Subcutaneous abdominal adipose tissue (tissue), 5 donors: ENCODE results near the gene RHBDF1.

Source experiments
- H3K27ac ChIP-seq: one replicate; pipeline ENCODE4 v1.7.0; 2013; ENCODE audit warnings: low read depth, mild to moderate bottlenecking, inconsistent platforms, low read length, moderate library complexity
- H3K27me3 ChIP-seq, 5 donors: one replicate each; pipeline ENCODE4 v1.7.0; 2013; ENCODE audit warnings: low read length in 5 of 5, inconsistent platforms in 1 of 5; ENCODE audit not compliant: control insufficient read depth in 5 of 5, insufficient read depth in 4 of 5
- H3K36me3 ChIP-seq, 5 donors: one replicate each; pipeline ENCODE4 v1.7.0; 2013; ENCODE audit warnings: low read length in 5 of 5; ENCODE audit not compliant: control insufficient read depth in 5 of 5, insufficient read depth in 5 of 5
- H3K4me1 ChIP-seq, 5 donors: one replicate each; pipeline ENCODE4 v1.7.0; 2013; ENCODE audit warnings: low read length in 5 of 5, mild to moderate bottlenecking in 3 of 5, moderate library complexity in 1 of 5; ENCODE audit not compliant: control insufficient read depth in 5 of 5, insufficient read depth in 5 of 5
- H3K4me3 ChIP-seq, 5 donors: one replicate each; pipeline ENCODE4 v1.7.0; 2013; ENCODE audit warnings: low read length in 5 of 5, low read depth in 1 of 5
- H3K9ac ChIP-seq, 5 donors: one replicate each; pipeline ENCODE4 v1.7.0; 2013; ENCODE audit warnings: low read length in 5 of 5, mild to moderate bottlenecking in 4 of 5, moderate library complexity in 3 of 5
- H3K9me3 ChIP-seq, 5 donors: one replicate each; pipeline ENCODE4 v1.7.0; 2013; ENCODE audit warnings: low read length in 5 of 5; ENCODE audit not compliant: control insufficient read depth in 5 of 5
- donor health status: healthy.
- donor health status: healthy.
- donor health status: healthy.
- donor health status: healthy.
- donor health status: healthy.

The RHBDF1 gene

DNA sequence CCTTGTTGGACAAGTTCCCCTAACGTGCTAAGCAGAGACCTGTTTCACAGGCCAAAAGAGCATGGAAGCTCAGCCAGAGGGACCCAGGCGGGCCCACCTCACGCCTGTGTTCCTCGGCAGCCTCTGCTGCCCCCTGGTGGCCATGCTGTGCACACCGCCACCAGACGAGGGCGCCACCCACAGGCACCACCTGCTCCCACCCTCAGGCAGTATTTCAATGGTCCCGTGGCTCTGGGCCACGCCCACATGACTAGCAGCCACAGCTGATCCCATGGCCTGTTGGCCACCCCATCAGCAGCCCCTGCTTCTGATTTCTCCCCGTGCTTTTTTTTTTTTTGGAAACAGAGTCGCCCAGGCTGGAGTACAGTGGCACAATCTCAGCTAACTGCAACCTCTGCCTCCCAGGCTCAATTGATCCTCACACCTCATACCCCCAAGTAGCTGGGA, 24.5 kb upstream of the RHBDF1 start:
- Histone ChIP-seq H3K9ac (no peak overlapping the region), H3K4me1 (peaks cover 2 to 27% (median 13%) of the 10 kb centered on the region in 5 donors), H3K27me3 (no peaks in the 10 kb centered on the region), H3K4me3 (no peak overlapping the region), H3K9me3 (no peaks in the 10 kb centered on the region), H3K27ac (no peak overlapping the region), H3K36me3 (peaks cover 0 to 48% (median 27%) of the 10 kb centered on the region in 5 donors)

DNA sequence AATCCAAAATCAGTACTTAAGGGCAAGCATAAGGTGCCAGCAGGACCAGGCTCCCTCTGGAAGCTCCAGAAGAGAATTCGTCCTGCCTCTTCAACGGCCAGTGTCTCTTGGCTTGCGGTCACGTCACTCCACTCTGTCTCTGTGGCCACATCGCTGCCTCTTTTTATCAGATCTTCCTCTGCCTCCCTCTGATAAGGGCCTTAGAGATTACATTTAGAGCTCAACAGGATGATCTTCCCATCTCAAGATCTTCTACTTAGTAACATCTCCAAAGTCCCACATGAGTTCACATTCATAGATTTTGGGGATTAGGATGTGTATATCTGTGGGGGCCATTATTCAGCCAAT, 22.5 kb upstream of the RHBDF1 start:
- Histone ChIP-seq H3K9ac (no peak overlapping the region), H3K9me3 (no peaks in the 10 kb centered on the region), H3K36me3 (peaks cover 0 to 50% (median 37%) of the 10 kb centered on the region in 5 donors), H3K27me3 (no peaks in the 10 kb centered on the region), H3K27ac (no peak overlapping the region), H3K4me3 (no peak overlapping the region), H3K4me1 (peaks cover 0 to 23% (median 6%) of the 10 kb centered on the region in 5 donors)

DNA sequence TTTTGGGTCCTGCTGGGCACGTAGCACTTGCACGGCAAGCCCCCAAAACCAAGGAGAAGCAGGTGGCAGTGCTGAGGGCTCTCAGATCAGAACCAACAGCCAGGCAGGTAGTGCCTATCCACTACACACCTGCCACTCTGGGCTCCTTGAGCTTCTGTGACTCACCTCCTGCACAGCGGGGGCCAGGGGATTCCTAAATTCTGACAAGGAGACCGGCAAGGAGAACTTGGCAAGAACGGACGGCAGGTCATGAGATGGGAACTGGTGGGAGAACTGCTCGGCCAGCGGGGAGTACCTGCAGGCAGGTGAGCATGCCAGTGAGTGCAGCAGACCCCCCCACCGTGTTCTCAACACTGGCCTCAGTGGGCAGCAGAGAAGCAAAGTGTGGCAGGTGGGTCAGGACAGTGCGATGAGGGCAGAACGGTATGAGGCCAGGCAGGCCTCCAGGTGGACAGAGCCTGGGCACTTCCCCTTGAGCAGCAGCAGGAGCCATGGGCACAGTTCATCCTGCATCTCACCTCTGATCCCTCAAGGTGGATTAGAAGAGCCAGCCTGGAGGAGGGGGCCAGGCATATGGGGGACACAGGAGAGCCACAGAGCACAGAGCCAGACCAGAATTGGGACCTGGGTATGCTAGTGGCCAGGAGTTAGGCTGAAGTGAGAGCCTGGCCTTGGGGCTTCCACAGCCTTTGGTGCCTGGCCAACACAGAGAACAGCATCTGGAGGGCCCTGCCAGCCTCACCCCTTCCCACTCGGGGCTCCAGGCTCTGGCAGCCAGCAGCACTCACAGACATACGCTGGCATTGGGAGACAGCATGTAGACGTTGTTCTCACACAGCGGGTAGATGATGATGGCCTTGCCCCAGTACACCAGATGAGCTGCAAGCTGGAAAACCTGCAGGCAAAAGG, 20.3 kb upstream of the RHBDF1 start:
- Histone ChIP-seq H3K9me3 (no peaks in the 10 kb centered on the region), H3K4me3 (no peak overlapping the region), H3K27me3 (no peaks in the 10 kb centered on the region), H3K27ac (no peak overlapping the region), H3K9ac (no peak overlapping the region), H3K4me1 (peaks cover 0 to 13% (median 3%) of the 10 kb centered on the region in 5 donors), H3K36me3 (peaks cover 0 to 64% (median 50%) of the 10 kb centered on the region in 5 donors)

DNA sequence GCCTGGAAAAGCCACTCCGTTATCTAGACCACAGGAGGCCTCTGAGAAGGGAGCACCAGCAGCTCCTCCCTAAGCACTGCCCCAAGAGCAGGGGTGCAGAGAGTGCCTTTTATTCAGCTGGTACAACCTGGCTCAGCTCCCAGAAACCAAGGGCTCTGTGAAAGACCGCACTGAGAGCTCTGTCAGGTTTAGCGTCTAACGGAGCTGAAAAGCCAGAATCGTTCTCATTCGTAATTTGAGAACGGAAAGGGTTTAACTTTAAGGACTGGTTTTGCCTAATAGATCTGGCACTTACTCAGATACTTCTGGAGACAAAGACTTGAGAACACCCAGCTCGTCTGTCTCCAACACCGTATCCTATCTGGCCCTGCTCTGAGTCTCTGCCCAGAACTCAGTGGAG, 19.1 kb upstream of the RHBDF1 start:
- no peaks in the 10 kb centered on the region for H3K27me3 ChIP-seq
- H3K27ac ChIP-seq = no peak overlapping the region
- H3K9ac ChIP-seq = no peak overlapping the region
- H3K9me3 ChIP-seq = no peaks in the 10 kb centered on the region
- H3K36me3 ChIP-seq = peaks cover 0 to 70% (median 54%) of the 10 kb centered on the region in 5 donors
- H3K4me3 ChIP-seq = no peak overlapping the region
- H3K4me1 ChIP-seq = peaks cover 0 to 5% (median 0%) of the 10 kb centered on the region in 5 donors

DNA sequence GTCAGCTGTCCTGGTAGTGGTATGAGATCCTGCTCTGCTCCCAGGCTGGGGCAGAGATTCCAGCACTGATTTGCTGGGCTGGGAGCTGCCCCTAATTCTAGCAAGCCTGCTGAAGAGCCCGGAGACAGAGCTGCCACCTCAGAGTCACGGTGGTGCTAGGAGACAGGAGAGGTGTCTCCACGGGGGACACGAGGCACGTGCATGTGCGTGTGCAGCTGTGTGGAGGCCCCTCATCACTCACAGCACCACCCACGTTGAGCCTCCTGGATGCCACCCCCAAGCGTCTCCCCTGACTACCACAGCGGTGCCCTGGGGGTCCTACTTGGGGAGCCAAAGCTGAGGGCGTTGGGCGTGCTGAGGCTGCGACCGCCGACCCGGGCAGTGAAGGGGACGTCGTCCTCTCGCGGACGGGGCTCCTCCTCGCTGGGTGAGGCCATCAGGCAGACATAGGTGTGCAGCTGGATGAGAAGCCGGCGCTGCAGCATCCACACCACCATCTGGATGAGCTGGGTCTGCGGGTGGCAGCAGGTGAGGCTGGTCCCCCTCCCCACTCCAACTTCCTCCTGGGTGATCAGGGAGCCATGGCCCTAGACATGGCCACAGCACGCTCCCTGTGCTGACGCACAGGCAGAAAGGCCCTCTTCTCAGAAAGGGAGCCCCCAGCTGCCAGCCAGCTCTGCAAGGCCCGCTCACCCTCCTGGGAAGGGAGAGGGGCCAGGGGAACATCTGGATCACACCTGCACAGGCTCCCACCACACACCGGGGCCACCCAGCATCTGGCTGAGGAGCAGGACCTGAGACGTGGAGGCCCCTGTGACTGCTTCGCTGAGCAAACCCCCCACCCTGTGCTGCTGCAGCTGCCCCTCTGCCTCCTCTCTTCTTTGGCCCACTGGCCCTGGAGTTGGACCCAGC, 17.2 kb upstream of the RHBDF1 start:
- peaks cover 5 to 15% (median 13%) of the 10 kb centered on the region in 5 donors for H3K4me1 ChIP-seq
- H3K9ac ChIP-seq = no peak overlapping the region
- H3K27me3 ChIP-seq = no peaks in the 10 kb centered on the region
- no peaks in the 10 kb centered on the region for H3K9me3 ChIP-seq
- no peak overlapping the region for H3K4me3 ChIP-seq
- H3K36me3 ChIP-seq = peaks cover 0 to 78% (median 65%) of the 10 kb centered on the region in 5 donors
- H3K27ac ChIP-seq = no peak overlapping the region

DNA sequence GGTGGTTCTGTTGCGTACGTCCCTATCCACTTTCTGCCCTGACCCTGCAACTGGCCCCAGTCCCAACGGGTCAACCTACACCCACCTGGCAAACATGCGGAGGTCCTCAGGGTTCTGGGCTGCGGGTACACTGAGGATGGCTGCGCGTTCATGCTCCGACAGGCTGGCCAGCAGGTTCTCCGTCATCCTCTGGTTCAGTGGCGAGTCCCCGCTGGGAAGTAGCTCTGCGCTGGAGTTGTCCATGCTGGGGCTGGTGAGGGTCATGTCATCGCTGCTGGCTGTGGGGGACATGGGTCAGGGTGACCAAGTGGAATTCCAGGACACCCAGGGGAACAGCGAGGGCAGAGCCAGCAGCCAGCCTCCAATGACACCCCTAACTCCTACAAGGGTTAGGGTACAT, 16.2 kb upstream of the RHBDF1 start:
- H3K36me3 ChIP-seq = peaks cover 0 to 83% (median 70%) of the 10 kb centered on the region in 5 donors
- H3K9ac ChIP-seq = no peak overlapping the region
- H3K27me3 ChIP-seq = no peaks in the 10 kb centered on the region
- H3K9me3 ChIP-seq = no peaks in the 10 kb centered on the region
- H3K27ac ChIP-seq = no peak overlapping the region
- H3K4me1 ChIP-seq = peaks cover 10 to 26% (median 22%) of the 10 kb centered on the region in 5 donors
- no peak overlapping the region for H3K4me3 ChIP-seq

DNA sequence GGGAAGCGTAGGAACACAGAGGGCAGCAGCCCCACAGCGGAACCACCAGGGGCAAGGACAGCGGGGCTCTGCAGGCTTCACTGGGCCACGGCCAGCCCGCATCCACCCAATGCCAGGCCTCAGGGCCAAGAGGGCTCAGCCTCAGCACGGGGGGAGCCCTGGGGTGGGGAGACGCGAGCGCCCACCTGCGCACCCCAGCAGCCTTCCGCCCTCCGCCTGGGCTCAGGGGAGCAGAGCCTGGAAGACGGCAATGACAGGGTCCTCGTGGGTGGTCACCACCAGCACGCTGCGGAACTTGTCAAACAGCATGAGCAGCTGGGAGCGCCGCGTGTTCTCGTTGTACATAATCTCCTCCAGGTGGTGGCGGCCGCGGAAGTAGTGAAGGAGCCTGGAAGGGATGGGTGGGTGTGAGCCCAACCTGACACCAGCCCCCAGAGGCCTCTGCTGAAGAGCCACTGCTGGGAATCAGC, 14.1 kb upstream of the RHBDF1 start:
- no peak overlapping the region for H3K27ac ChIP-seq
- peaks cover 10 to 26% (median 20%) of the 10 kb centered on the region in 5 donors for H3K4me1 ChIP-seq
- no peak overlapping the region for H3K4me3 ChIP-seq
- no peaks in the 10 kb centered on the region for H3K27me3 ChIP-seq
- H3K9me3 ChIP-seq = no peaks in the 10 kb centered on the region
- H3K36me3 ChIP-seq = peaks cover 0 to 73% (median 63%) of the 10 kb centered on the region in 5 donors
- no peak overlapping the region for H3K9ac ChIP-seq

DNA sequence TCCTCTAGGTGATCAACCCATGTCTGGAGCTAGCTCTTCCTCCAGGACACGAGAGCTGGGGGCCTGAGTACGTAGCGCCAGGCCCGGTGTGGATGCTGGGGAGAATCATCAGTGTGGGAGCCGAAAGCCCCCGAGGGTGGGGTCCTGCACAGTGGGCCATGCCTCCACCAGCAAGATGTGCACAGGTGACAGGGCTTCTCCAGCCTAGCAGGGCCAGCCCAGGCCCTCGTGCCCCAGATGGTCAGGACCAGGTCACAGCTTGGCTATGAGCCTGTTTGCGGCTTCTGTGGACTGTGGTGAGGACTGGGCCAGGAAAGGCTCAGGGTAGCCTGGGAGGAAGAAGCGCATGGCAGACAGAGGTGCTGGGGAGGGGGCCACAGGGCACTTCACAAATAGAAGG, 13.4 kb upstream of the RHBDF1 start:
- Histone ChIP-seq H3K4me3 (no peak overlapping the region), H3K27me3 (no peaks in the 10 kb centered on the region), H3K27ac (no peak overlapping the region), H3K36me3 (peaks cover 0 to 75% (median 64%) of the 10 kb centered on the region in 5 donors), H3K9me3 (no peaks in the 10 kb centered on the region), H3K9ac (no peak overlapping the region), H3K4me1 (peaks cover 10 to 26% (median 17%) of the 10 kb centered on the region in 5 donors)

DNA sequence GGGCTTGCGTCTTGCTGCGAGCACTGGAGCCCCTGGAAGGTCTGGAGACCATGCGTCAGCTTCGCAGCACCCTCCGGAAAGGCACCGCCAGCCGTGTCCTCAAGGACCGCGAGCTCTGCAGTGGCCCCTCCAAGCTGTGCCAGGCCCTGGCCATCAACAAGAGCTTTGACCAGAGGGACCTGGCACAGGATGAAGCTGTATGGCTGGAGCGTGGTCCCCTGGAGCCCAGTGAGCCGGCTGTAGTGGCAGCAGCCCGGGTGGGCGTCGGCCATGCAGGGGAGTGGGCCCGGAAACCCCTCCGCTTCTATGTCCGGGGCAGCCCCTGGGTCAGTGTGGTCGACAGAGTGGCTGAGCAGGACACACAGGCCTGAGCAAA, 13.0 kb upstream of the RHBDF1 start:
- Histone ChIP-seq H3K27ac (peak overlapping the region; percentile 37), H3K36me3 (peaks cover 0 to 76% (median 64%) of the 10 kb centered on the region in 5 donors)

More for the DNA sequence above, 13.0 kb upstream of the RHBDF1 start:
- Histone ChIP-seq H3K4me1 (peaks cover 10 to 26% (median 17%) of the 10 kb centered on the region in 5 donors), H3K9ac (peak overlapping the region in 1 of 5 donors; percentile 56), H3K9me3 (no peaks in the 10 kb centered on the region), H3K4me3 (peak overlapping the region in 1 of 5 donors; percentile 11), H3K27me3 (no peaks in the 10 kb centered on the region)
